HepG2 (cell line): ENCODE results near the gene NKX3-2. TPM values are rescaled to one million over a fixed set of nuclear protein-coding genes. Genes with fewer than 3 reads are reported as not detected.

ENCODE experiments used
- ATAC-seq: fragments of 200-7000 bp; cut with Tn5 transposase; 3 replicates; pipeline ENCODE4 v1.9.1; 2020; ENCODE audit warnings: mild to moderate bottlenecking, moderate library complexity
- BruUV-seq: library from RNA; stranded (reverse); fragments of 400-500 nt; replicated peaks from 2 replicates; lab custom pipeline; 2021; lab: Mats Ljungman, UMichigan
- CTCF ChIA-PET: fragments of 300-600 bp; formaldehyde crosslinking; extraction: SDS; loops from one replicate; lab custom pipeline; 2021; ENCODE audit warnings: low total read pairs, inconsistent platforms, low intra/inter-chr PET ratio; lab: Yijun Ruan, JAX
- POLR2A ChIA-PET: fragments of 350-600 bp; sonication (Branson Sonifier 250); formaldehyde crosslinking; loops from one replicate; lab custom pipeline; 2020; ENCODE audit warnings: antibody characterized with exemption, inconsistent platforms; lab: Yijun Ruan, JAX
- DNase-seq: peaks from one replicate; pipeline ENCODE4 v3.0.0-alpha.2; 2015; ENCODE audit warnings: low spot score
- FAIRE-seq: peaks from 3 replicates; lab custom pipeline; 2011; peaks lifted over from hg19 to GRCh38; lab: Jason Lieb, UNC
- H2AFZ ChIP-seq: one replicate; pipeline ENCODE4 v1.6.1; 2011; ENCODE audit warnings: low read length, inconsistent platforms
- H3K27ac ChIP-seq: fragments of 300-600 bp; 3 replicates; pipeline ENCODE4 v1.8.0; 2011; ENCODE audit warnings: mixed run types, mild to moderate bottlenecking, mixed read lengths, low read length, inconsistent platforms; ENCODE audit not compliant: insufficient read depth; ENCODE audit errors: extremely low read length
- H3K27me3 ChIP-seq, 2 experiments: fragments of 200-600 bp in 1 of 2; 2 replicates in 1 of 2; 3 replicates in 1 of 2; pipeline versions ENCODE4 v1.6.0 to v1.8.0; 2011; ENCODE audit warnings: low read length in 2 of 2, mild to moderate bottlenecking in 2 of 2, moderate library complexity in 2 of 2, inconsistent platforms in 1 of 2; ENCODE audit not compliant: insufficient read depth in 2 of 2, control insufficient read depth in 1 of 2
- H3K36me3 ChIP-seq, 2 experiments: fragments of 200-600 bp in 1 of 2; replicated peaks in 1 of 2; 2 replicates in 1 of 2; 3 replicates in 1 of 2; pipeline versions ENCODE4 v1.5.1 to v1.8.0; 2011; ENCODE audit warnings: low read length in 2 of 2, inconsistent platforms in 1 of 2; ENCODE audit not compliant: insufficient read depth in 2 of 2, control insufficient read depth in 1 of 2
- H3K4me1 ChIP-seq: 2 replicates; pipeline ENCODE4 v1.5.1; 2012; ENCODE audit warnings: low read length, inconsistent platforms; ENCODE audit not compliant: insufficient read depth
- H3K4me2 ChIP-seq: 2 replicates; pipeline ENCODE4 v1.6.0; 2011; ENCODE audit warnings: low read depth, low read length, inconsistent platforms
- H3K4me3 ChIP-seq, 3 experiments: fragments of 200-600 bp in 1 of 3; sonication (generic), shearing (Covaris generic) in 1 of 3; replicated peaks in 1 of 3; 2 replicates each; pipeline ENCODE4 v1.5.1; 2011 to 2016; ENCODE audit warnings: low read length in 3 of 3, inconsistent platforms in 2 of 3, low read depth in 2 of 3, mild to moderate bottlenecking in 2 of 3, control low read depth in 1 of 3, mixed read lengths in 1 of 3; ENCODE audit not compliant: insufficient read depth in 1 of 3
- H3K79me2 ChIP-seq: one replicate; pipeline ENCODE4 v1.6.1; 2011; ENCODE audit warnings: low read length, inconsistent platforms; ENCODE audit not compliant: insufficient read depth
- H3K9ac ChIP-seq: 2 replicates; pipeline ENCODE4 v1.6.0; 2011; ENCODE audit warnings: mild to moderate bottlenecking, low read depth, low read length, inconsistent platforms; ENCODE audit not compliant: insufficient read depth
- H3K9me3 ChIP-seq: 2 replicates; pipeline ENCODE4 v1.5.1; 2012; ENCODE audit warnings: mild to moderate bottlenecking, low read length
- H4K20me1 ChIP-seq: 2 replicates; pipeline ENCODE4 v1.6.0; 2011; ENCODE audit warnings: inconsistent platforms, mild to moderate bottlenecking, low read length, moderate library complexity; ENCODE audit not compliant: insufficient read depth
- DNMT3B ChIP-seq: conservative IDR thresholded peaks from 2 replicates; pipeline ENCODE4 v1.6.1; 2016; ENCODE audit warnings: missing biosample characterization, control low read depth
- EP300 ChIP-seq, 3 experiments: sonication (generic) in 1 of 3; formaldehyde crosslinking in 1 of 3; IDR thresholded peaks; 2 replicates each; pipeline versions ENCODE4 v1.5.1 to v1.6.1; 2011 to 2020; ENCODE audit warnings: low read depth in 2 of 3, low read length in 2 of 3, borderline replicate concordance in 1 of 3, improper control_type of control experiment in 1 of 3, mild to moderate bottlenecking in 1 of 3, missing genetic modification reagents in 1 of 3, moderate library complexity in 1 of 3
- HMGXB4 ChIP-seq, 2 experiments: sonication (generic) in 1 of 2; formaldehyde crosslinking in 1 of 2; IDR thresholded peaks; 2 replicates each; pipeline versions ENCODE4 v1.4.0 to v1.6.1; 2018 to 2020; ENCODE audit warnings: missing genetic modification reagents in 2 of 2, borderline replicate concordance in 1 of 2, low read depth in 1 of 2, mild to moderate bottlenecking in 1 of 2, missing biosample characterization in 1 of 2
- HOXA9 ChIP-seq: sonication (generic); formaldehyde crosslinking; IDR thresholded peaks from 2 replicates; pipeline ENCODE4 v1.8.1; 2022; ENCODE audit warnings: missing genetic modification reagents, mild to moderate bottlenecking, moderate library complexity, borderline replicate concordance
- NFIC ChIP-seq: IDR thresholded peaks from 2 replicates; pipeline ENCODE4 v1.6.1; 2012; ENCODE audit warnings: mild to moderate bottlenecking, low read length, inconsistent platforms
- SAFB2 ChIP-seq: sonication (generic); formaldehyde crosslinking; IDR thresholded peaks from 2 replicates; pipeline ENCODE4 v1.5.1; 2020; ENCODE audit warnings: missing genetic modification reagents, low read depth, mild to moderate bottlenecking, borderline replicate concordance
- TBL1XR1 ChIP-seq: fragments of 150-350 bp; IDR thresholded peaks from 2 replicates; pipeline ENCODE4 v1.6.1; 2014; ENCODE audit warnings: borderline replicate concordance, low read length; ENCODE audit not compliant: partially characterized antibody
- TCF7 ChIP-seq: sonication (generic); IDR thresholded peaks from 2 replicates; pipeline ENCODE4 v1.6.1; 2016; ENCODE audit warnings: antibody characterized with exemption, low read depth
- TOE1 ChIP-seq: sonication (generic); formaldehyde crosslinking; IDR thresholded peaks from 2 replicates; pipeline ENCODE4 v1.4.0; 2020; ENCODE audit warnings: mild to moderate bottlenecking, missing genetic modification reagents
- ZNF326 ChIP-seq: sonication (generic); formaldehyde crosslinking; IDR thresholded peaks from 2 replicates; pipeline ENCODE4 v1.4.0; 2020; ENCODE audit warnings: missing genetic modification reagents, borderline replicate concordance
- ZNF362 ChIP-seq: sonication (generic); formaldehyde crosslinking; IDR thresholded peaks from 2 replicates; pipeline ENCODE4 v1.4.0; 2020; ENCODE audit warnings: missing genetic modification reagents, mild to moderate bottlenecking, borderline replicate concordance
- ZNF670 ChIP-seq: sonication (generic); formaldehyde crosslinking; IDR thresholded peaks from 2 replicates; pipeline ENCODE4 v1.8.0; 2022; ENCODE audit warnings: mild to moderate bottlenecking, missing genetic modification reagents, borderline replicate concordance
- ZSCAN30 ChIP-seq: sonication (generic); formaldehyde crosslinking; IDR thresholded peaks from 2 replicates; pipeline ENCODE4 v1.5.0; 2020; ENCODE audit warnings: mild to moderate bottlenecking, missing genetic modification reagents
- WGBS: methylation state at CpG from one replicate; pipeline ENCODE4 v1.1.6; 2017; ENCODE audit warnings: low lambda C conversion rate; 5-methylcytosine and 5-hydroxymethylcytosine counted together
- in situ Hi-C: cut with HindIII; loops from 2 replicates; pipeline ENCODE4 v1.10.0; 2017; ENCODE audit warnings: low pct_unique_long_range_greater_than_20kb; ENCODE audit not compliant: extremely low pct_ligation_motif_present
- intact Hi-C: fragments of 100-400 bp; cut with micrococcal nuclease; formaldehyde crosslinking; loops from one replicate; pipeline ENCODE4 v1.10.0; 2022; ENCODE audit not compliant: unreplicated experiment
- polyA plus RNA-seq, 8 experiments: library from polyadenylated mRNA; depleted of rRNA in 3 of 8; stranded (reverse) in 7 of 8; unstranded in 1 of 8; fragments of >200 nt; fragmentation: Illumina TruSeq in 4 of 8; extraction: Trizol in 4 of 8; gene quantifications; 2 replicates each; pipeline versions ENCODE4 v1.2.1 to v1.2.3, GENCODE V29; 2011 to 2016; ENCODE audit warnings: low read depth in 4 of 8, missing spikeins in 1 of 8, mixed read lengths in 1 of 8; ENCODE audit not compliant: insufficient read depth in 1 of 8
- total RNA-seq, 5 experiments: library from RNA; depleted of rRNA; stranded (reverse); fragments of >200 nt; fragmentation: Illumina TruSeq; extraction: Trizol; gene quantifications; 2 replicates each; pipeline ENCODE4 v1.2.3, GENCODE V29; 2016; ENCODE audit warnings: low read depth in 1 of 5

NKX3-2 gene
- total and polyA plus RNA-seq, 2 of the 13 experiments (the other 11 are each of a cell fraction or from before 2014, with no cell fraction given) = 0.07 to 0.13 TPM

GRCh38 chr4:13496605-13497004, 47.7 kb downstream of the NKX3-2 start:
- peaks cover 0 to 4% of the 10 kb centered on the region in 2 experiments; a peak in 1 of 5 replicates for H3K27me3 ChIP-seq
- no peak for FAIRE-seq
- 0% methylated on average over 2 of the region's 2 CpGs for WGBS

GRCh38 chr4:13495753-13496152, 48.6 kb downstream of the NKX3-2 start:
- H3K4me1 ChIP-seq = no peaks in the 10 kb centered on the region
- 0% methylated on average over 1 of the region's 1 CpG for WGBS
- in situ Hi-C loops (no loop called here), intact Hi-C loops (no loop called here)
- FAIRE-seq (no peak), ATAC-seq (no peak), DNase-seq (no peak)
- H4K20me1 ChIP-seq = no peaks in the 10 kb centered on the region
- H3K4me3 ChIP-seq = no peak overlapping the region
- TF ChIP-seq SAFB2 (CRISPR knock-in tag) (no peak), ZSCAN30 (CRISPR knock-in tag) (no peak), HOXA9 (CRISPR knock-in tag) (no peak), HMGXB4 (CRISPR knock-in tag; IDR thresholded peaks at IDR 0.05; ENCODE audit: borderline replicate concordance in 1 of 2, low read depth in 1 of 2) (no peak), EP300 (IDR thresholded peaks at IDR 0.05; ENCODE audit: low read depth in 2 of 2, low read length in 2 of 2) (no peak), EP300 (CRISPR knock-in tag; IDR thresholded peaks at IDR 0.05; ENCODE audit: borderline replicate concordance) (no peak), TOE1 (no peak), TBL1XR1 (no peak), ZNF670 (CRISPR knock-in tag) (no peak), DNMT3B (CRISPR knock-in tag) (no peak), ZNF326 (CRISPR knock-in tag) (no peak), ZNF362 (CRISPR knock-in tag) (no peak), NFIC (no peak)
- H3K79me2 ChIP-seq = no peaks in the 10 kb centered on the region
- CTCF ChIA-PET = no interaction called here
- H3K27me3 ChIP-seq = peaks cover 0 to 4% of the 10 kb centered on the region in 2 experiments; a peak in 1 of 5 replicates
- no peak overlapping the region for H3K27ac ChIP-seq
- H3K4me2 ChIP-seq = no peak overlapping the region
- POLR2A ChIA-PET = no interaction called here
- H2AFZ ChIP-seq = no peak overlapping the region
- no TSS peak for BruUV-seq
- no peaks in the 10 kb centered on the region for H3K36me3 ChIP-seq
- H3K9ac ChIP-seq = no peak overlapping the region
- no peaks in the 10 kb centered on the region for H3K9me3 ChIP-seq

More at GRCh38 chr4:13496605-13497004, 47.7 kb downstream of the NKX3-2 start:
- no peaks in the 10 kb centered on the region for H3K36me3 ChIP-seq
- H3K9me3 ChIP-seq = no peaks in the 10 kb centered on the region
- H3K27ac ChIP-seq = no peak overlapping the region
- H3K4me2 ChIP-seq = no peak overlapping the region
- intact Hi-C loops = no loop called here
- BruUV-seq = no TSS peak
- no peak for DNase-seq
- ATAC-seq = no peak
- H2AFZ ChIP-seq = no peak overlapping the region
- POLR2A ChIA-PET = no interaction called here
- H3K79me2 ChIP-seq = no peaks in the 10 kb centered on the region
- H3K9ac ChIP-seq = no peak overlapping the region
- in situ Hi-C loops = no loop called here
- CTCF ChIA-PET = no interaction called here
- TF ChIP-seq TCF7 = no peak
- H4K20me1 ChIP-seq = no peaks in the 10 kb centered on the region
- no peak overlapping the region for H3K4me3 ChIP-seq
- no peaks in the 10 kb centered on the region for H3K4me1 ChIP-seq
